ENCODE data around the gene RHOD.

RHOD gene

DNA sequence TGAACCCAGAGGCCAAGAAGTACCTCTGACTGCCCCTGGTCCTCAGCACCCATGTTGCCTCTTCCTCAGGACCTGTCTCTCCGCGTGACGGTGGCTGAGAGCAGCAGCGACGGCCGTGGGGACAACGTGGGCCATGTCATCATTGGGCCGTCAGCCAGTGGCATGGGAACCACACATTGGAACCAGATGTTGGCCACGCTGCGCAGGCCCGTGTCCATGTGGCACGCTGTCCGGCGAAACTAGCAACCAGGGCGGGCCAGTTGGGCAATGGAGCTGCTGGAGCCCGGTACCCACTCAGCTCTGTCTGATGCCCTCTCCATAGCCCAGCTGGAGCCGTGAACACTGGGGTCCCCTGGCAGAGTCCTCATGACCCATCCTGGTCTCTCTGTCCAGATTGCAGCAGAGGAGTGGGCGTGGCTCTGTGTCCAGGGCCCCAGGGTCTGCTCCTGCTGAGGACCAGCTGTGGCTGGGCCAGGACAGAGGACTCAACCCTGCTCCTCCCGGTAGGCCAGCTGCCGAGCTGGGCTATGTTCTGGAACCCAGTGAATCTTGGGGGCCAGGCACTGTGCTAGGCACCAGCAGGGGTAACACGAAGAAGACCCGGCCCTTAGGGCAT, 8.0 kb upstream of the RHOD start:
- TF ChIP-seq CTCF (IDR thresholded peaks at IDR 0.05) = no peak

- no peak for TF ChIP-seq CTCF (IDR thresholded peaks at IDR 0.05)
These were observed 6.5 kb upstream of the RHOD start for GRCh38 chr11:67050139-67050538.

- TF ChIP-seq CTCF (IDR thresholded peaks at IDR 0.05) = no peak
These were observed 5.3 kb upstream of the RHOD start for GRCh38 chr11:67051180-67051893.

GRCh38 chr11:67051945-67052488, 4.6 kb upstream of the RHOD start:
- TF ChIP-seq CTCF (IDR thresholded peaks at IDR 0.05) = no peak

GRCh38 chr11:67052891-67053290, 3.8 kb upstream of the RHOD start:
- TF ChIP-seq CTCF (IDR thresholded peaks at IDR 0.05) = no peak

DNA sequence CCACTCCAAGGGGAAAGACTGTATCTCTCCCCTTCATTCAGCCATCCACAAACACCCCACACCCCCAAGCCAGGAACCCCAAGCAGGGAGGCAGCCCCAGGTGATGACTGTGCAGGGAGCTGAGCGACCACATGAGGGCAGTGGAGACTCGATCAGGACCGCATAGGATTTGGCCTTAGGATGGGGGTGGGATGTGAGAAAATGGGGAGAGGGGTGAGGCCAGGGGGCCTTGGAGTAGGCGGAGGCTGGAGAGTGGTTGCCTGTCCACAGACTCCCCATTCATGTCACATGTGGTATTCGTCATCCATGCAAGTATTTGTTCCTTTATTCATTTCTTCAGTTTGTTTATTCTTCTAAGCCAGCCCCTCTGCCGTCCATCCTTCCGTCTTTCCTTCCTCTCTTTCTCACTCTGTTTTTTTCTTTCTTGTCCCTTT, 2.7 kb upstream of the RHOD start:
- TF ChIP-seq CTCF (IDR thresholded peaks at IDR 0.05) = peak; percentile 90

- TF ChIP-seq CTCF (IDR thresholded peaks at IDR 0.05) = no peak
These were observed 2.3 kb upstream of the RHOD start for GRCh38 chr11:67054346-67054835.

Data from LNCAP (cell line).